ENCODE measurements around the gene TCF7.

TCF7 gene

GRCh38 chr5:134090522-134090921, 24.0 kb upstream of the TCF7 start:
- no peaks in the 10 kb centered on the region for H3K36me3 ChIP-seq (ENCODE audit: control insufficient read depth, insufficient read depth, low read length)
- no peak overlapping the region for H3K4me3 ChIP-seq (ENCODE audit: low read length)
- H3K27me3 ChIP-seq (ENCODE audit: control insufficient read depth, insufficient read depth, low read length) = no peaks in the 10 kb centered on the region
- WGBS (ENCODE audit: insufficient coverage, insufficient read length) = no CpG with 5 or more reads among the region's 5 CpGs
- DNase-seq (ENCODE audit: low read depth, low spot score) = no peak
- peaks cover 3% of the 10 kb centered on the region; the same call in 1 of the 2 replicates for H3K4me1 ChIP-seq (ENCODE audit: control insufficient read depth, insufficient read depth, low read length)
- no peaks in the 10 kb centered on the region for H3K9me3 ChIP-seq (ENCODE audit: control insufficient read depth, insufficient read depth, low read length)
- no peak overlapping the region for H3K27ac ChIP-seq (ENCODE audit: low read length)

GRCh38 chr5:134091626-134092121, 22.8 kb upstream of the TCF7 start:
- no CpG with 5 or more reads among the region's 6 CpGs for WGBS (ENCODE audit: insufficient coverage, insufficient read length)
- no peaks in the 10 kb centered on the region for H3K9me3 ChIP-seq (ENCODE audit: control insufficient read depth, insufficient read depth, low read length)
- no peak overlapping the region for H3K27ac ChIP-seq (ENCODE audit: low read length)
- peaks cover 4% of the 10 kb centered on the region; the same call in 1 of the 2 replicates for H3K4me1 ChIP-seq (ENCODE audit: control insufficient read depth, insufficient read depth, low read length)
- no peak for DNase-seq (ENCODE audit: low read depth, low spot score)
- no peaks in the 10 kb centered on the region for H3K27me3 ChIP-seq (ENCODE audit: control insufficient read depth, insufficient read depth, low read length)
- no peak overlapping the region for H3K4me3 ChIP-seq (ENCODE audit: low read length)
- no peaks in the 10 kb centered on the region for H3K36me3 ChIP-seq (ENCODE audit: control insufficient read depth, insufficient read depth, low read length)

DNA sequence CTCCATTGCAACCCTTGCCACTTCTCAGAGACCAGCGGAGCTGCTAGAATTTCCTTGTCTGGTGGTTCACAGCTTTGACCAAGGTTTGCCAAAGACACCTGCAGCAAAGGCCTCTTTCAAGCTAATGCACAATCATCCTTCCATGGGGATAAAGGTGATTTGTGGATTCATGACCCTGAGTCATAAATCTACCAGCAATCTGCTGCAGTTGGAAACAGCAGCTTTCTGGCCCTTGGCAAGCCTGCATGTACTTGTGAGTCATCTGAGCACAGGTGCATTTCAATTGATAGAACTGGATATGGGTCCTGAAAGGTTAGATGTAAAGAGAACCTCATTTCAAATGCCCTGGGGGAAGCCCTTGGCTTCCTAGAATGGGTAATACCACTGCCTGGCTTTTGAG, 21.6 kb upstream of the TCF7 start:
- Histone ChIP-seq H3K27me3 (ENCODE audit: control insufficient read depth, insufficient read depth, low read length) (no peaks in the 10 kb centered on the region), H3K36me3 (ENCODE audit: control insufficient read depth, insufficient read depth, low read length) (no peaks in the 10 kb centered on the region), H3K4me3 (ENCODE audit: low read length) (no peak overlapping the region), H3K27ac (ENCODE audit: low read length) (no peak overlapping the region), H3K4me1 (ENCODE audit: control insufficient read depth, insufficient read depth, low read length) (peaks cover 4% of the 10 kb centered on the region; the same call in 1 of the 2 replicates), H3K9me3 (ENCODE audit: control insufficient read depth, insufficient read depth, low read length) (no peaks in the 10 kb centered on the region)
- DNase-seq (ENCODE audit: low read depth, low spot score) = no peak
- no CpG with 5 or more reads among the region's 1 CpG for WGBS (ENCODE audit: insufficient coverage, insufficient read length)

DNA sequence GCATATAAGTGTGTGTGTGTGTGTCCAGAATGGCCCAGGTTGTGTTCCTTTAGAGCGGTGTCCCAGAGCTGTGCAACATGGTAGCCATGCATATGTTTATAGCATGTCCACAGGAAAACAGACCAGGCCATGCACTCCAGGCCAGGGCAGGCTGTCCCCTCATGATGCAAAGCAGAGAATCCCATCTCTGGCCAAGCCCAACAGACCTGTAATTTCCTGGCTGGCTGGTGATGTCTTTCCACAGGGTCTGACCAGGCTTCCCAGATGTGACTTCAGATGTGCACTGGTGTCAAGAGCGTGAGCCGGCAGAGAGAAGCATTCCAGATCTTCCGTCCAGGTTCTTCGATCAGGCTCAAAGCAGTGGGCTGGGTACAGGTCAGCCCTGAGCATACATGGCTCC, 21.1 kb upstream of the TCF7 start:
- no peaks in the 10 kb centered on the region for H3K36me3 ChIP-seq (ENCODE audit: control insufficient read depth, insufficient read depth, low read length)
- H3K4me3 ChIP-seq (ENCODE audit: low read length) = no peak overlapping the region
- no peak overlapping the region for H3K27ac ChIP-seq (ENCODE audit: low read length)
- no peaks in the 10 kb centered on the region for H3K27me3 ChIP-seq (ENCODE audit: control insufficient read depth, insufficient read depth, low read length)
- DNase-seq (ENCODE audit: low read depth, low spot score) = no peak
- no CpG with 5 or more reads among the region's 5 CpGs for WGBS (ENCODE audit: insufficient coverage, insufficient read length)
- peaks cover 4% of the 10 kb centered on the region; the same call in 1 of the 2 replicates for H3K4me1 ChIP-seq (ENCODE audit: control insufficient read depth, insufficient read depth, low read length)
- H3K9me3 ChIP-seq (ENCODE audit: control insufficient read depth, insufficient read depth, low read length) = no peaks in the 10 kb centered on the region

DNA sequence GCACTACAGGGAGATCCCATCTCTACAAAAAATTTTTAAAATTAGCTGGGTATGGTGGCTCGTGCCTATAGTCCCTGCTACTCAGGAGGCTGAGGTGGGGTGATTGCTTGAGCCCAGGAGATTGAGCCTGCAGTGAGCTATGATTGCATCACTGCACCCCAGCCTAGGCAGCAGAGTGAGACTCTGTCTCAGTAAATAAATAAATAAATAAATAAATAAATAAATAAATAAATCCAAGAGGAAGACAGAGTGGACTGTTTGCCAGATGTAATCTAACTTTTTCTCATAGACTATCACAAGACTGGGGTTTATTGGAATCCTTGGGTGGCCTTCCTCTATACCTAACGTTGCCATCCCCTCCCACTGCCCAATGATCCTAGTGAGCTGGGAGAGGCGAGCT, 19.2 kb upstream of the TCF7 start:
- no peak overlapping the region for H3K4me3 ChIP-seq (ENCODE audit: low read length)
- peaks cover 3% of the 10 kb centered on the region; the same call in 1 of the 2 replicates for H3K27me3 ChIP-seq (ENCODE audit: control insufficient read depth, insufficient read depth, low read length)
- H3K9me3 ChIP-seq (ENCODE audit: control insufficient read depth, insufficient read depth, low read length) = no peaks in the 10 kb centered on the region
- H3K36me3 ChIP-seq (ENCODE audit: control insufficient read depth, insufficient read depth, low read length) = no peaks in the 10 kb centered on the region
- H3K4me1 ChIP-seq (ENCODE audit: control insufficient read depth, insufficient read depth, low read length) = peaks cover 3% of the 10 kb centered on the region; the same call in 1 of the 2 replicates
- no peak for DNase-seq (ENCODE audit: low read depth, low spot score)
- H3K27ac ChIP-seq (ENCODE audit: low read length) = no peak overlapping the region
- no CpG with 5 or more reads among the region's 3 CpGs for WGBS (ENCODE audit: insufficient coverage, insufficient read length)

- no CpG with 5 or more reads among the region's 15 CpGs for WGBS (ENCODE audit: insufficient coverage, insufficient read length)
- Histone ChIP-seq H3K27me3 (ENCODE audit: control insufficient read depth, insufficient read depth, low read length) (peaks cover 3% of the 10 kb centered on the region; the same call in 1 of the 2 replicates), H3K36me3 (ENCODE audit: control insufficient read depth, insufficient read depth, low read length) (no peaks in the 10 kb centered on the region), H3K4me1 (ENCODE audit: control insufficient read depth, insufficient read depth, low read length) (peaks cover 6% of the 10 kb centered on the region), H3K9me3 (ENCODE audit: control insufficient read depth, insufficient read depth, low read length) (no peaks in the 10 kb centered on the region), H3K27ac (ENCODE audit: low read length) (no peak overlapping the region), H3K4me3 (ENCODE audit: low read length) (no peak overlapping the region)
- DNase-seq (ENCODE audit: low read depth, low spot score) = no peak
These were observed 18.4 kb upstream of the TCF7 start for GRCh38 chr5:134095887-134096589.

- no peaks in the 10 kb centered on the region for H3K36me3 ChIP-seq (ENCODE audit: control insufficient read depth, insufficient read depth, low read length)
- H3K27ac ChIP-seq (ENCODE audit: low read length) = no peak overlapping the region
- peaks cover 10% of the 10 kb centered on the region for H3K4me1 ChIP-seq (ENCODE audit: control insufficient read depth, insufficient read depth, low read length)
- no peak overlapping the region for H3K4me3 ChIP-seq (ENCODE audit: low read length)
- no peak for DNase-seq (ENCODE audit: low read depth, low spot score)
- no peaks in the 10 kb centered on the region for H3K9me3 ChIP-seq (ENCODE audit: control insufficient read depth, insufficient read depth, low read length)
- peaks cover 3% of the 10 kb centered on the region; the same call in 1 of the 2 replicates for H3K27me3 ChIP-seq (ENCODE audit: control insufficient read depth, insufficient read depth, low read length)
- WGBS (ENCODE audit: insufficient coverage, insufficient read length) = no CpG with 5 or more reads among the region's 7 CpGs
These were observed 17.2 kb upstream of the TCF7 start for GRCh38 chr5:134097211-134097749.

DNA sequence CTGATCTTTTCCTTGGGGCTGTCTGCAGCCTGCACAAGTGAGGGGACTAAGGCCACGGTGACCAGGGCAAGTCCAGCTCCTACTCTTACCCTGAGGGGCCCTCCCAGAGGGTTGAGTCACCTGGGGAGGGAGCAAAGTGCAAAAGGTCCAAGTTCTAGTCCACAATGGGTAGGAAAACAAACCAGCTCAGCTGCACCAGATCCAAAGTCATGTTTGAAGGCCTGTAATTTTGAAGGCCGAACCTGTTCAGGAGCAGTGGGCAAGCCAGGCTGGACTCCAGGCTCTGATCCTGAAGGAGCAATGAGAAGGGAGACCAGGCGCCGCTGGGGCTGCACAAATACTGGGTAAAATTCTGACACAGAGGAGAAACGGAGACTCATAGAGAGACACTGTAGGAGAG, 15.8 kb upstream of the TCF7 start:
- H3K27me3 ChIP-seq (ENCODE audit: control insufficient read depth, insufficient read depth, low read length) = peaks cover 3% of the 10 kb centered on the region; the same call in 1 of the 2 replicates
- H3K4me1 ChIP-seq (ENCODE audit: control insufficient read depth, insufficient read depth, low read length) = peaks cover 10% of the 10 kb centered on the region
- no peak overlapping the region for H3K27ac ChIP-seq (ENCODE audit: low read length)
- no peaks in the 10 kb centered on the region for H3K36me3 ChIP-seq (ENCODE audit: control insufficient read depth, insufficient read depth, low read length)
- no peaks in the 10 kb centered on the region for H3K9me3 ChIP-seq (ENCODE audit: control insufficient read depth, insufficient read depth, low read length)
- WGBS (ENCODE audit: insufficient coverage, insufficient read length) = no CpG with 5 or more reads among the region's 5 CpGs
- no peak overlapping the region for H3K4me3 ChIP-seq (ENCODE audit: low read length)
- DNase-seq (ENCODE audit: low read depth, low spot score) = no peak

DNA sequence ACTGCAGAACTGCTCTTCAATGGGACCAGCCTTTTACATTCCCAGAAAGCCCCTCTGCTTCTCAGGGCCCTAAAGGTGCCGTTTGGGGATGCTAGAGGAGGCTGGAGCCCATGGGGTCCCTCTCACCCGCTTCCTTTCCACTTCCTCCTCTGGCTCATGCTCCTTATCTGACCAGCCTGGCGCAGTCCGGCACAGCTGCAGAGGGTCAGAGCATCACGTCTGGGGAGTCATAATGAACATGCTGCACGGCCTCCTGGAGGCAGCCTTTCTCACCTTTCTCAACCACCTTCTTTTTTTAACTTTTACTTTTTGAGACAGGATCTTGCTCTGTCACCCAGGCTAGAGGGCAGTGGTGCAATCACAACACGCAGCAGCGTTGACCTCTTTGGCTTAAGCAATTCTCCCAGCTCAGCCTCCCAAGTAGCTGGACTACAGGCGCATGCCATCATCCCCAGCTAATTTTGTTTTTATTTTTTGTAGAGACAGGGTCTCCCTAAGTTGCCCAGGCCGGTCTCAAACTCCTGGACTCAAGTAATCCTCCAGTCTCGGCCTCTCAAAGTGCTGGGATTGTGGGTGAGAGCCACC, 15.1 kb upstream of the TCF7 start:
- Histone ChIP-seq H3K36me3 (ENCODE audit: control insufficient read depth, insufficient read depth, low read length) (no peaks in the 10 kb centered on the region), H3K27me3 (ENCODE audit: control insufficient read depth, insufficient read depth, low read length) (peaks cover 3% of the 10 kb centered on the region; the same call in 1 of the 2 replicates), H3K9me3 (ENCODE audit: control insufficient read depth, insufficient read depth, low read length) (no peaks in the 10 kb centered on the region), H3K4me3 (ENCODE audit: low read length) (no peak overlapping the region), H3K4me1 (ENCODE audit: control insufficient read depth, insufficient read depth, low read length) (peaks cover 10% of the 10 kb centered on the region), H3K27ac (ENCODE audit: low read length) (no peak overlapping the region)
- no CpG with 5 or more reads among the region's 11 CpGs for WGBS (ENCODE audit: insufficient coverage, insufficient read length)
- no peak for DNase-seq (ENCODE audit: low read depth, low spot score)

GRCh38 chr5:134099939-134100282, 14.6 kb upstream of the TCF7 start:
- WGBS (ENCODE audit: insufficient coverage, insufficient read length) = no CpG with 5 or more reads among the region's 2 CpGs
- no peaks in the 10 kb centered on the region for H3K9me3 ChIP-seq (ENCODE audit: control insufficient read depth, insufficient read depth, low read length)
- no peaks in the 10 kb centered on the region for H3K36me3 ChIP-seq (ENCODE audit: control insufficient read depth, insufficient read depth, low read length)
- no peak for DNase-seq (ENCODE audit: low read depth, low spot score)
- peaks cover 10% of the 10 kb centered on the region for H3K4me1 ChIP-seq (ENCODE audit: control insufficient read depth, insufficient read depth, low read length)
- H3K4me3 ChIP-seq (ENCODE audit: low read length) = no peak overlapping the region
- H3K27me3 ChIP-seq (ENCODE audit: control insufficient read depth, insufficient read depth, low read length) = peaks cover 3% of the 10 kb centered on the region; the same call in 1 of the 2 replicates
- no peak overlapping the region for H3K27ac ChIP-seq (ENCODE audit: low read length)
